Measurements from ENCODE around the gene GM2A.
A peak's percentile ranks its signal among the peaks of the same experiment; 100 is the strongest.

The GM2A gene

DNA sequence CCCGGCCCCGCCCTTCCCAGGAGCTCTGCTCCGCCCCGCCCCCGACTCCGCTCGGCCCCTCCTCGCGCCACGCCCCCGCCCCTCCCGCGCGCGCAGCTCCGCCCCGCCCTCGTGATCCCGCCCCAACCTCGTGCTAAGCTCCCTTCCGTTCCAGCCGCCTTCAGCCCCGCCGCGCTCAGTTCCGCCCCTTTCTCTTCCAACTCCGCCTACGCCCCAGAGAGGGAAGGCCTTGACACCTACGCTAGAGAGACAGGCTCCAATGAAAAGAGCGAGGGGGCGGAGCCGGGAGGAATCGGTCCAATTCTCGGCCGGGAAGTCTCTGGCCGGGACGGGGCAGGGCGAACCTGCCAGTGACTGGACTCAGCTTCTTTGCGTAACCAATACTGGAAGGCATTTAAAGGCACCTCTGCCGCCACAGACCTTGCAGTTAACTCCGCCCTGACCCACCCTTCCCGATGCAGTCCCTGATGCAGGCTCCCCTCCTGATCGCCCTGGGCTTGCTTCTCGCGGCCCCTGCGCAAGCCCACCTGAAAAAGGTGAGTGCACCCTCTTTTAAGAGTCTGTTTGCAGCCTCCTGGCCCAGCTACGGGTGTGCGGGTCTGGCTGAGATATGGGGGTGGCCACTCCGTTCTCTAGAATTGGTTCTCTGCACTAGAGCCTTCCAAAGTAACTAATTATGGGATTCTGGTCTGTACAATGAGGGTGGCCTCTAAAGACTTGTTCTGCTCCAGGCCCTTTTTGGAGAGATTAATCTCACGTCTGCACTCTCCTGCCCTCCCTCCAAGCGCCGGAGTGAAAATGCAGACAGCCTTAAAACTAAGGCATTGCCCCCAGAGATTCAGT, at the start of gene GM2A:
GM2A (plus strand) TSS at position 424 of the 843 bp plus-strand sequence; CDS start at position 456, 32 bp downstream.
- POLR2A ChIA-PET, result interaction anchor here (0.6 to 3.6 kb wide), 24 partner anchors 11 to 840 kb away, joined by 3 to 53 read pairs (median 5); partner anchors contain the start of genes ATOX1, CCDC69, CD74 and G3BP1
- DNase-seq (ENCODE audit: extremely low spot score), result peak; percentile 97
- CTCF ChIA-PET, result interaction anchor here (0.8 to 3.4 kb wide), 20 partner anchors 10 to 552 kb away, joined by 3 to 21 read pairs (median 4); partner anchors contain the start of genes CCDC69 and RBM22
- TF ChIP-seq, protein P1, sequence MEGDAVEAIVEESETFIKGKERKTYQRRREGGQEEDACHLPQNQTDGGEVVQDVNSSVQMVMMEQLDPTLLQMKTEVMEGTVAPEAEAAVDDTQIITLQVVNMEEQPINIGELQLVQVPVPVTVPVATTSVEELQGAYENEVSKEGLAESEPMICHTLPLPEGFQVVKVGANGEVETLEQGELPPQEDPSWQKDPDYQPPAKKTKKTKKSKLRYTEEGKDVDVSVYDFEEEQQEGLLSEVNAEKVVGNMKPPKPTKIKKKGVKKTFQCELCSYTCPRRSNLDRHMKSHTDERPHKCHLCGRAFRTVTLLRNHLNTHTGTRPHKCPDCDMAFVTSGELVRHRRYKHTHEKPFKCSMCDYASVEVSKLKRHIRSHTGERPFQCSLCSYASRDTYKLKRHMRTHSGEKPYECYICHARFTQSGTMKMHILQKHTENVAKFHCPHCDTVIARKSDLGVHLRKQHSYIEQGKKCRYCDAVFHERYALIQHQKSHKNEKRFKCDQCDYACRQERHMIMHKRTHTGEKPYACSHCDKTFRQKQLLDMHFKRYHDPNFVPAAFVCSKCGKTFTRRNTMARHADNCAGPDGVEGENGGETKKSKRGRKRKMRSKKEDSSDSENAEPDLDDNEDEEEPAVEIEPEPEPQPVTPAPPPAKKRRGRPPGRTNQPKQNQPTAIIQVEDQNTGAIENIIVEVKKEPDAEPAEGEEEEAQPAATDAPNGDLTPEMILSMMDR (IDR thresholded peaks at IDR 0.05; ENCODE audit: control extremely low read depth, extremely low read depth, low read depth, missing control alignments), result no peak

DNA sequence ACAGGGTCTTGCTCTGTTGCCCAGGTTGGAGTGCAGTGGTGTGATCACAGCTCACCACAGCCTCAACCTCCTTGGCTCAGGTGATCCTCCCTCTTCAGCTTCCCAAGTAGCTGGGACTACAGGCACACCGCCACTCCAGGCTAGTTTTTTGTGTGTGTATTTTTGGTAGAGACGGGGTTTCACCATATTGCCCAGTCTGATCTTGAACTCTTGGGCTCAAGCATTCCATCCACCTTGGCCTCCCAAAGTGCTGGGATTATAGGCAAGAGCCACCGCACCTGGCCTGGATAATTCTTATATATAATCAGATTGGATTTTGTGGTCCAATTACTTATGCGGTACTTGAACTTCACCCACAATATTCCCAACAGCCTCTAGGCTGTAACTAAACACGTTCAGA, 48.9 kb upstream of the GM2A start:
- no peak for DNase-seq (ENCODE audit: extremely low spot score)
- POLR2A ChIA-PET, result no interaction called here
- TF ChIP-seq, protein P1 (IDR thresholded peaks at IDR 0.05; ENCODE audit: control extremely low read depth, extremely low read depth, low read depth, missing control alignments), result no peak
- CTCF ChIA-PET, result no interaction called here

DNA sequence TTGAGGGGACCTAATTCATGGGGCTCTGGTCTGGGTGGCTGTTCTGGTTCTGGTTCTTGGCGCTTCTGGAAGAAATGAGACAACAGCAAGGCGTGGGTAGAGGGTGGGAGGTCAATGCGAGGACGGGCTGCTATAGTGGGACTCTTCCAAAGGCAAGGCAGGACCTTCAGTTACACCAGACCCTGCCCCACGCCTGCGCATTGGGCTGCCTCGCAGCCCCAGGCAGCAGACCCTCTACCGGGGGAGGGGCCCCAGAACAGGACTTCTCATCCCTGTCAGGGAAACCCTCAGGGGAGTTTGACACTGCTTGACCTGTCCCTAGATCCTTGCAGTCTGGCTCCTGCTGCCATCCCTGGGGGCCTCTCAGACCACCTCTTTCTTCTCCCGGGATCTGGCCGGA, 47.6 kb upstream of the GM2A start:
- ChIA-PET CTCF (interaction anchor here (1.6 to 1.8 kb wide), 3 partner anchors 40 to 111 kb away, joined by 3 to 5 read pairs (median 5); no protein-coding TSS in a partner anchor), POLR2A (no interaction called here)
- TF ChIP-seq, protein P1 (IDR thresholded peaks at IDR 0.05; ENCODE audit: control extremely low read depth, extremely low read depth, low read depth, missing control alignments), result no peak
- DNase-seq (ENCODE audit: extremely low spot score), result no peak

DNA sequence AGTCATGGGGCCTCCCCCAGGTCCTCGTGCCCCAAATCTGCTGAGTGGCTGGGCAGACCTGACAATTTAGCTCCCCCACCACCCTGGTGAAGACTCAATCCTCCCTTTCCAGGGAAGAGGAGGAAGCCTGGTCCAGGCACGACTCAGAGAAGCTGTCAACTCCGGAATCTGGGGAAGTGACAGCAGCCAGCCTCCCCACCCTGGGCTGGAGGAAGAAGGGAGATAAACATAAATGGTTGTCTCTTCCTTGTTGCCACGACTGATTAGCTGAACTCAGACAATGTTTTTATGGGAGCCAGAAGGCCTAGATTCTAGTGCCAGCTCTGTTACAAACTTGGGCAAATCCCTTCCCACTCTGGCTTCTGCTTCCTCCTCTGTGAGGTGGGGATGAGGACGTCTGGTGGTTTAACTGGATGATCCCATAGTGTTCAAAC, 44.5 kb upstream of the GM2A start:
- CTCF ChIA-PET, result interaction anchor here (0.8 to 2.5 kb wide), 6 partner anchors 8 to 443 kb away, joined by 3 to 9 read pairs (median 5); no protein-coding TSS in a partner anchor
- DNase-seq (ENCODE audit: extremely low spot score), result no peak
- TF ChIP-seq, protein P1 (IDR thresholded peaks at IDR 0.05; ENCODE audit: control extremely low read depth, extremely low read depth, low read depth, missing control alignments), result no peak
- POLR2A ChIA-PET, result interaction anchor here (0.7 to 1.0 kb wide), 2 partner anchors 15 to 51 kb away, joined by 3 to 4 read pairs; no protein-coding TSS in a partner anchor

DNA sequence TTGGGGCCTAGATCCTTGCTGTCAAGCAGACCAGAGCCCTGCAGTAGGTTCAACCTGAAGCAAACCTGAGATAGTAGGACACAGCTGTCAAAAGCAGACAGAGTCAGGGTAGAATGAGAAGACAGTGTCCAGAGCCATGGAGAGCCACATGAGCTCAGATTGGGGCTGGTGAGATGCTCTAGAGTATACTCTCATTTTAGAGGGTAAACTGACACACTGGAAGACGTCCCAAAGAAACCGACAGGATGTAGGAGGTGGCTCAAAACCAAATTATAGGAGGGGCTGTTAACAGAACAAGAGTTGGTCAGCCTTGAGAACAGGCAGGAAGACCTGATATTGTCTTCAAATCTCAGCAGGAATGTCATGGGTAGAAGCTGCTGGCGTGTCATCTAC, 40.6 kb upstream of the GM2A start:
- CTCF ChIA-PET, result interaction anchor here (1.0 to 2.9 kb wide), 11 partner anchors 9 to 97 kb away, joined by 3 to 10 read pairs (median 4); partner anchors contain the start of genes CCDC69 and GM2A

More for the DNA sequence above, 40.6 kb upstream of the GM2A start:
- TF ChIP-seq, protein P1 (IDR thresholded peaks at IDR 0.05; ENCODE audit: control extremely low read depth, extremely low read depth, low read depth, missing control alignments), result no peak
- POLR2A ChIA-PET, result interaction anchor here (0.5 to 6.5 kb wide), 7 partner anchors 9 to 547 kb away, joined by 3 to 53 read pairs (median 4); partner anchors contain the start of genes CCDC69 and GM2A
- DNase-seq (ENCODE audit: extremely low spot score), result no peak
